Measurements from ENCODE around the gene NPAS2.

Gene NPAS2

DNA sequence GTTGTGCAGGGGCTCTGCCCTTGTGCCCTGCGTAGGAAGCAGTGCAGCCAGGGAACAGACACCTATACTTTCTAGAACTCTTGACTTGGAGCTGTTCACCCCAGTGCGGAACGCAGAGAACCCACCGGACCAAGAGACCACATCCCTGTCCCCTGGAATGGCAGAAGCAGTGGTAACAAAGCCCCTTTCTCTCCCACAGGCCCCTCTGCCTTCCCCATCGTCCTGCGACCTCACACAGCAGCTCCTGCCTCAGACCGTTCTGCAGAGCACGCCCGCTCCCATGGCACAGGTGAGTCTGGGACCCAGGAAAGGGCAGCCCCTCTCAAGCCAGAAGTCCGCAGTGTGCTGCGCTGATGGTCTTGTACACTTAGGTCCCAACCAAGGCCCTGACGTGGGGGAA is 157.6 kb downstream of the NPAS2 start:
- no peak for DNase-seq (ENCODE audit: extremely low spot score, insufficient read length, low read depth)
- no peak for FAIRE-seq

DNA sequence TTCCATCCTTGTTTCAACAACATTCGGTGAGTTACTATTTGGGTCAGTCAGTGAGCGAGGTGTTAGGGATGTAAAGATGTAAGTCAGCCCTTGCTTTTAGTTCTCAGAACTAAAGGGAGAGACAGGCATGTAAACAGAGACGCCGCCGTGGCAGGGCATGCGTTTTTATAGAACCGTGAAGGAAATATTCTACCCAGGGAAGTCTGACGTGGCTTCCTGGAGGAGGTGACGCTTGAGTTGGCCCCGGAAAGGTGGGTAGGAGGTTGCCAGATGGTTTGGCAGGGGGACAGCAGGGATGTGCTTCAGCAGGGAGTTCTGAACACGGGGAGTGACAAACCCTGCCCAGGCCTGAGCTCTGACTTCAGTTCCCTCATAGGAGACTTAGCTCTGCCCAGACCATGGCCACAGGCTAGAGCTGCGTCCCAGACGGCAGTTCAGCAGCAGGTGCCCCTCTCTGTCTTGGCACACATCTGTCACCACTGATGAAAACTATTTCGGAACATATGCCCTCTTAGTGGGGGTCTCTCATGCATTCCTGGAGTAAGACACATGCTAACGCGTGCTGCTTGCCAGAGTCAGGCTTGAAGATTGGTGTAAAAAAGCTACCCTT is 158.7 kb downstream of the NPAS2 start:
- DNase-seq (ENCODE audit: extremely low spot score, insufficient read length, low read depth) (no peak), FAIRE-seq (no peak)

DNA sequence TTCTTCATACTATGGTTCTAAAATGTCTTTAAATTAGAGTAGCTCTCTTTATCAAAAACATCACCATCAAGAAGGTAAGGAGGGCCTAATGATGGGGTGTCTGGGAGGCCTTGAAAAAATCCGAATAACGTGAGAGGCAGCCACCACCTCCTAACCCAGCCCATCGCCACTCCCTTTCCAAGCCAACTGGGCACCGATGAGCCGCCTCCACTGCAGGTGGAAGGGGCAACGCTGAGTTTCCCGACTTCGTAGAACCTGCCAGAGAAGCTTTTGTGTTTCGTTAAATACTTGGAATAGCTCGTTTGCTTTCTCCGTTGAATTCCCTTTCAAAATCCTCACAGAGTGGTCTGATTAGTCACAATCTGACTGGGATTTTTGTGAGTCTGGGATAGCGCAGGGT is 160.1 kb downstream of the NPAS2 start:
- FAIRE-seq (no peak), DNase-seq (ENCODE audit: extremely low spot score, insufficient read length, low read depth) (no peak)

GRCh38 chr2:100981011-100981410 is 161.1 kb downstream of the NPAS2 start:
- FAIRE-seq (no peak), DNase-seq (ENCODE audit: extremely low spot score, insufficient read length, low read depth) (no peak)

- no peak for FAIRE-seq
- no peak for DNase-seq (ENCODE audit: extremely low spot score, insufficient read length, low read depth)
Measured at GRCh38 chr2:100982431-100982861, 162.5 kb downstream of the NPAS2 start.

DNA sequence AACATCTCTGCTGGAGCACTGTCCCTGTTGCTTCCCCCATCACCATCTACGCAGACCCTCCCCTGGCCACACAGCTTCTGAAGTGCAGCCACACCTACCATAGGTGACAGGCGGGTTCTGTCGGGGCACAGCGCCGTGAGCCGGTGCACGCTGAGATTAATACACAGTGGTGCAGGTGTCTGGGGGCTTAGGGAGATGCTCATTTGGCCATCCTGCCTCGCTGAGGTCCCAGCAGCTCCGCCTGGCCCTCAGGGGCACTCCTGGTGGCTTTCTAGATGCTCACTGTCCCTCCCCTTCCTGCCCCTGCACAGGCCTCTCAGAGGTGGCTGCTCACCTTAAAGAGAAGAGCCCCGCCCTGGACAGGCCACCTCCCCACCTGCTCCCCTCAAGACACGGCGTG is 163.3 kb downstream of the NPAS2 start:
- no peak for FAIRE-seq
- no peak for DNase-seq (ENCODE audit: extremely low spot score, insufficient read length, low read depth)

- no peak for FAIRE-seq
Measured at GRCh38 chr2:100983684-100984310, 163.9 kb downstream of the NPAS2 start.

DNA sequence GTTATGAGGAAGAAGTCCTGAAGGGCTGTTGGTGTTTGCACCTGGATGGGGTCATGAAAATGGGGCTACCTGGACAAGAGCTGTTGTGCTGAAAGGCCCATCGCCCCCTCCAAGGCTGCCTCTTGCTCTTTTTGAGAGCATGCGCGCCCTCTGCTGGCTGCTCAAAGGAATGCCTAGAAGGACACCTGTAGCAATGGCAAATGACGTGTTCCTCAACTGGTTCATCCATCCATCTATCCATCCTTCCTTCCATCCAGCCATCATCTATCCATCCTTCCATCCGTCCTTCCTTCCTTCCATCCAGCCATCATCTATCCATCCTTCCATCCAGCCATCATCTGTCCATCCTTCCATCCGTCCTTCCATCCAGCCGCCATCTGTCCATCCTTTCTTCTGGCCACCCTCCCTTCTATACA is 165.0 kb downstream of the NPAS2 start:
- DNase-seq (ENCODE audit: extremely low spot score, insufficient read length, low read depth) (peak; percentile 52), FAIRE-seq (peak; percentile 84)

More at GRCh38 chr2:100983684-100984310, 163.9 kb downstream of the NPAS2 start:
- no peak for DNase-seq (ENCODE audit: extremely low spot score, insufficient read length, low read depth)

- DNase-seq (ENCODE audit: extremely low spot score, insufficient read length, low read depth), result no peak
- no peak for FAIRE-seq
Measured at GRCh38 chr2:100986157-100986556, 166.2 kb downstream of the NPAS2 start.

DNA sequence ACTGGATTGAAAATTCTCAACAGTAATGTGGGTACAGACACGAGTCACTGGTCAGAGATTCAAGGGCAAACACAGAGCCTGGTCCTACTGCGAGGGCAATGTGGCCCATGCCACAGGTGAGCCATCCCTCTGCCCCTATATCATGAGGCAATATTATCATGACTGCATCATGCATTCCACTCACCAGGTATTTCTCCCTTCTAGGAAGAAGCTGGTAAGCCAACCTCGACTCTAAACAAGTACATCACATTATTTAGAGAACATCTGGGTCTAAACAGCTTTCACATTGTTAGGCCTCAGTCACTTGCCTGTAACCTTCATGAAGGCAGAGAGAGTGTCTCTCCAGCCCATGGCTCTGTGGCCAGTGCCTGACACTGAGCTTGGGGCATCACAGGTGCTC is 167.6 kb downstream of the NPAS2 start:
- DNase-seq (ENCODE audit: extremely low spot score, insufficient read length, low read depth) (no peak), FAIRE-seq (no peak)

DNA sequence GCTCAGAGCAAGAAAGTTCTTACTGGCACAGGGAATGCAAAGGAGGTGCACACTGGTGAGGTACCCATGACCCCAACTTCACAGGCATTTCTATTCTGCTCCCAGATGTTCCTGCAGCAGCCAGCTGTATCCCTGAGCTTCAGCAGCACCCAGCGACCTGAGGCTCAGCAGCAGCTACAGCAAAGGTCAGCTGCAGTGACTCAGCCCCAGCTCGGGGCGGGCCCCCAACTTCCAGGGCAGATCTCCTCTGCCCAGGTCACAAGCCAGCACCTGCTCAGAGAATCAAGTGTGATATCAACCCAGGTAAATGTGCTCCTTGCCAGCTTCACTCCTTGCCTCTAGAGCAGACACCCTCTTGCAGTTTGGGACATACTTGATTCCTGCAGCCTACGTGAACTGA is 168.0 kb downstream of the NPAS2 start:
- FAIRE-seq (no peak), DNase-seq (ENCODE audit: extremely low spot score, insufficient read length, low read depth) (no peak)

GRCh38 chr2:100988630-100989417 is 168.9 kb downstream of the NPAS2 start:
- no peak for FAIRE-seq
- DNase-seq (ENCODE audit: extremely low spot score, insufficient read length, low read depth), result no peak

DNA sequence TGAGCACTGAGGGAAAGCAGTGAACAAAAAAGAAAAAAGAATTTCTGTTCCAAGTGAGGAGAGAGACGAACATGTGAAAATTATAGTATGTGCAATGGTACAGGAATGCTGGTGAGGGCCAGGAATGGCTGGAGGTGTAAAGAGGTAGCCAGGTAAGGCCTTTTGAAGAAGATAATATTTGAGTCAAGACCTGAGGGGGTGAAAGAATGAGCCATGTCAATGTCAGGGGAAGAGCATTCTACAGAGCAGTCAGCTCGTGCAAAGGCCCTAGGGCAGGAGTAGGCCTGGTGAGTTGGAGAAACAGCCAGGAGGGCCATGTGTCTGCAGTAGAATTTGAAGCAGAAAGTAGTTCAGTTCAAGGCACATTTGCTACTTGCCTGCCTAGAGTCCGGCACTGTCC is 169.7 kb downstream of the NPAS2 start:
- DNase-seq (ENCODE audit: extremely low spot score, insufficient read length, low read depth), result no peak
- FAIRE-seq, result no peak

DNA sequence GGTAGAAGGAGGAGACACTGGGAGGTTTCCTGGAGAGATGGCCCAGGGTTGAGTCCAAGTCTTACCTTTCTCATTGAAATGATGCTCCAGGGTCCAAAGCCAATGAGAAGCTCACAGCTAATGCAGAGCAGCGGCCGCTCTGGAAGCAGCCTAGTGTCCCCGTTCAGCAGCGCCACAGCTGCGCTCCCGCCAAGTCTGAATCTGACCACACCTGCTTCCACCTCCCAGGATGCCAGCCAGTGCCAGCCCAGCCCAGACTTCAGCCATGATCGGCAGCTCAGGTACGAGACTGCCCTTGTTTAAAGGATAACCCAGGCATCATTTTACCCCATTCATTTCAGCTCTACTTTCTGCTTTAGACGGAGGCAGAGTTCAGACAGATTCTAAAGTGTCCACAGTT is 170.2 kb downstream of the NPAS2 start:
- DNase-seq (ENCODE audit: extremely low spot score, insufficient read length, low read depth), result no peak
- no peak for FAIRE-seq

DNA sequence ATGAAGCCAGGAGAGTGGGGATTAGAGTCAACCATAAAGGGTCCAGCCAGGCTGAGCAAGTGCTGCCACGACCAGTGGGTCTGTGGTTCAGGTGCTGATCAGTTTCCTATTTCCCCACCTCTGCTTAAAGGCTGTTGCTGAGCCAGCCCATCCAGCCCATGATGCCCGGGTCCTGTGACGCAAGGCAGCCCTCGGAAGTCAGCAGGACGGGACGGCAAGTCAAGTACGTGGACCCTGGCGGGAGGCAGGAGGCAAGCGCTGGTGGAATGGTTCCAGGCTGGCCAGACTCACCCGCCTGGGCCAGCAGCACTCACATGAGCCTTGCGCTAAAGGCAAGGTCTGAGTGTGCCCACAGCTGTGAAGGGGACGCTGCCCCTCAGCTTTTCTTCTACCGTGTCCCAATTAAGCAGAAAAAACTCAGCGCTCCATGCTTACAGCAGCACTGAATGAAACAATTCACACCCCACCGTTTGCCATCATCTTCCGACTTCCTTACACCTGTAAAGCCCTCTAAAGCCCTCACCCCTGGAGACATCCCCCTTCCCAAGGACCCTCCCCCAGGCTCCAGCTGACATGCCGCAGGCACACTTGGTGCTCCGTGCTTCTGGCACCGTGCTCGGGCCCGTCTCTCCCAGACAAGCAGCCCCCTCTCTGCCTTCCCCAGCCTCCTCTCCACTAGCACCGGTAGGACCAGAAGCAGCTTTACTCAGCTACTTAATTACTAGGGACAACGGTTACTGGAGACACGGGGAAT is 170.9 kb downstream of the NPAS2 start:
- FAIRE-seq (no peak), DNase-seq (ENCODE audit: extremely low spot score, insufficient read length, low read depth) (no peak)

DNA sequence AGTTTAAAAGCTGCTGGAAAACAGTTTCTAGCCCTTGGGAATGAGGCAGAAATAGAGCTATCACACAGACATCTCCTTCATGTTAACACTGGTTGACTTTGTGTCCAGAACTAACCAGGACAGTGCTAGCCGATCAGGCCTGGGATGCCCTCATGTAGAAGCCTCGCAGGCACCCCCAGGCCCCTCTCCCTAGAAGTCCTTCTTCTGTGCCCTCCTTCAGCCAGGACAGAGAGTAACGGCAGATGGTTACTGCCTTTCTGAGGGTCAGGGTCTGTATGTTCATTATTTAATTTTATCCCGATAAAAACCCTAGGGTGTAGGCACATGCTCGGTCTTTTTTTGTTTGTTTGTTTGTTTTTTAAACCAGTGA is 171.4 kb downstream of the NPAS2 start:
- DNase-seq (ENCODE audit: extremely low spot score, insufficient read length, low read depth) (no peak), FAIRE-seq (no peak)

GRCh38 chr2:100992262-100992661 is 172.3 kb downstream of the NPAS2 start:
- FAIRE-seq, result no peak
- DNase-seq (ENCODE audit: extremely low spot score, insufficient read length, low read depth), result no peak

- FAIRE-seq (no peak), DNase-seq (ENCODE audit: extremely low spot score, insufficient read length, low read depth) (no peak)
Measured at GRCh38 chr2:100993294-100993693, 173.4 kb downstream of the NPAS2 start.

DNA sequence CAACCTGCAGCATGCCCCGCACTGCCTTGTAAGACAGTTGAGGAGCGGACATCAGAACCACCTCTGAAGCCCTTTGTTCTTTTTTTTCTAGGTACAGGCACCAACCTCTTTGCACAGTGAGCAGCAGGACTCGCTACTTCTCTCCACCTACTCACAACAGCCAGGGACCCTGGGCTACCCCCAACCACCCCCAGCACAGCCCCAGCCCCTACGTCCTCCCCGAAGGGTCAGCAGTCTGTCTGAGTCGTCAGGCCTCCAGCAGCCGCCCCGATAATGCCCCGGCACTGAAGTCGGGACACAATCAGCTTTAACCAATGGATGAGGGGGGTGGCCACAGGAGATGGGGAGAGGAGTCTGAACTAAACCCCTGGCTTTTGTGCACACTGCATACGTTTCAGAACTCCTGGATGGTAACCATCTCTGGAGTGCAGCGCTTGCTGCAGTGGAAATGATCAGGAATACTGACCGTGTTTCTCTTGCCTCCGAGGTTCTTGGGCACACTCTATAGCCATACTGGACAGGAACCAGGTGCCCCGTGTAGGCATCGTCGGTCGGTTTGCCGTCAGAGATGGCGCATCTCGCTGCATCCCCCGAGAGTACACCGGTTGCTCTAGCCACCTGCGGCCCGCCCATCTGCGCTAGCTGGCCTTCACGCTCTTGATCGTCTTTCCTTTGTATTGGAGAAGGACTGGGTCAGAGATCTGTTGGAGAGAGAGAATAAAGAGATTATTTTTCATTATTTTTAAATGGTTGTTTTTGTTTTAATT is 175.6 kb downstream of the NPAS2 start:
- FAIRE-seq (no peak), DNase-seq (ENCODE audit: extremely low spot score, insufficient read length, low read depth) (no peak)
